GM19328 (cell line): Measurements from ENCODE around the gene IRF5.
"Not testable (repeated sequence)": the region's sequence is repeated elsewhere in the genome, so short reads cannot be mapped to it uniquely, and the experiment has no call there.

Experiments used
- ATAC-seq: cut with Tn5 transposase; IDR thresholded peaks from one replicate; pipeline ENCODE4 v1.9.1; 2021; ENCODE audit warnings: mild to moderate bottlenecking, moderate library complexity; ENCODE audit not compliant: unreplicated experiment

The IRF5 gene

DNA sequence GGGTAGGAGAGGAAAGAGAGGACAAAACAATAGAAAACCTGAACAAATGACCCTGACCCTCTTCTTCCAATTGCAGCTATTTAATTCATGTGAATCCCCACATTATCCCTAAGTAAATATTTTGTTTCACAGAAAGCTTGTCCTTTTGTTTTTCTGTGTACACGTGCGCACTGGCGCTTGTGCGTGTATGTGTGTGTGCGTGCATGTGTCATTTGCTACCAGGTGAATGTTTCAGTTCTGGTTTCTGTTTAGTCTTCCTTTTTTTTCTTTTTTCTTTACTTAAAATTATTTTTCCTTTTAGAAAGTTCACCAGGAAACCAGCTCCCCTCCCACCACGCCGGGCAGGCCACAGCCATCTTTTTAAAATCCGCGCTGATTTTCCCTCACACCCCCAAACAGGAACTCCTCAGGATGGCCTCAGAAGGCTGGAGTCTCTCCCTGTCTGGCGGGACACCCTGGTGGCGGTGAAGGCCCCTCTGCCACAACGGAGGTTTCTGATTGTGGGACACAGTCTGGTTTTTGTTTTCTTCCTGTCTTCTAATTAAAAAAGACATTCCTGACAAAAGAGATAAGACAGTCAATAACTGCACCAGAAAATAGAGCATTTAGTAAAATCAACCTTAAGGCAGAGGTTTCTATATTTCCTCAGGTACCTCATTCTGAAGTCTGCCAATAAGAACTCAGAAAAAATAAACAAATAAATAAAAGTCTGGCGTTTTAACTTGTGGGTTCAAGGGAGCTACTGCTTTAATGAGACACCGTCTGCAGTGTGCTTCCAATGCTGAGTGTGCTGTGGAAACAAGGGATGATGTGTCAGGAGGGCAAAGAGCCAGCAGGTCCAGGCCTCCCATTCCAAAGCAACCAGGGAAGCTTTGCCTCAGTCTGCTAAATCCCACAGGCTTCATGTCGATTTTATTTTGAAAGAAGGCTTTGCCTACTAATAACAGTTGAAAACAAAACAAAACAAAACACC lies 17.4 kb downstream of the IRF5 start:
- peak; percentile 58 for ATAC-seq

DNA sequence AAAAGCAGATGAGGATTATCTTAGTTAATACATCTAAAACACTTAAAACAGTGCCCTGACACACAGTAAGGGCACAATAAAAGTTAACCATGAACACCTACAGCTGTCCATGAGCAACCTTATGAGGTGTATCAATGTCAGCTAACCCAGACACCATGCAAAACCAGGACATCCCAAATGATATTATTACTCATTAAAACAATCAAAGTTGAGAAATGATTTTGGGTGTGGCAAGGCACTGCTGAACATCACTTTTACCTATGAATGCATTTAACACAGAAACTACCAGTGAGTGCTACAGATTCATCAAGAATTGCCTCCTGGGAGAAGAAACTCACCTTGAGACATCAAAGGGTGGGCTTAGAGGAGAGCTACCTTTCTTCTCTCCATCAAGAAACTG lies 18.3 kb downstream of the IRF5 start:
- ATAC-seq: no peak

DNA sequence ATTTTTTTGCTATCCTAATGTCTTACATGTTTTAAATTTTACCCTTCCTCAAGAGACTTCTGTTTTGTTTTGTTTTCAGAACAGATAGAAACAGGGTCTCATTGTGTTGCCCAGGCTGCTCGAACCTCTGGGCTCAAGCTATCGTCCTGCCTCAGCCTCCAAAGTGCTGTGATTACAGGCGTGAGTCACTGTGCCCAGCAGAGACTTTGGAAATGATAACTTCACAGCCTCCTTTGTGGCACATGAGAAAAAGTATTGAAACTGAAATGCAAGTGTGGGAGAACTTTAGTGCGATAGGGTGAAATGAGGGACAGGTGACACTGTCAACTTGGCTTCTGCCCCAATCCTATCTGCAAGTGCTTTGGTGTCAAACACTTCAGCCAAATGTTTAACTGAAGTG lies 21.6 kb downstream of the IRF5 start:
- no peak for ATAC-seq

- ATAC-seq: no peak
Measured at GRCh38 chr7:128961030-128961659, 23.4 kb downstream of the IRF5 start.

- ATAC-seq: peak; percentile 21
Measured at GRCh38 chr7:128962899-128963298, 25.2 kb downstream of the IRF5 start.

DNA sequence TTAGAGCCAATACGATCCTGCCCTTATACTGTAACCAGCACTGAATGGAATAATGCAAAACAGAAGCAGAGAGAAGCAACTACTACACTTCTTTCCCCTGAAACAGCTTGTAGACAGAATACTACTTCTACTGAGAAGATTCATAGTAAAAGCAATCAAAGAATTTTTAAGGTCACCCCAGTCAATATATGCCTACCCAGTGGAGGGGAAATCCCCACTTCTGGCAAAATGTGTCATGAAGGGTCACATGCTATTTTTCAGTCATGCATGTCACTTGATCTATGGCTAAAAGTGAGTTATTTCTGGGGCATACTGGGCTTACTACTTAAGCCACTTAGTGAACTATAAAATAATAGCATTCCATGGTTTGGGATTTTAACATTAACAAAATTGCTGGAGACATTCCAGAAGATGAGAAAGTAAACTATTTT lies 25.6 kb downstream of the IRF5 start:
- ATAC-seq: peak; percentile 72

DNA sequence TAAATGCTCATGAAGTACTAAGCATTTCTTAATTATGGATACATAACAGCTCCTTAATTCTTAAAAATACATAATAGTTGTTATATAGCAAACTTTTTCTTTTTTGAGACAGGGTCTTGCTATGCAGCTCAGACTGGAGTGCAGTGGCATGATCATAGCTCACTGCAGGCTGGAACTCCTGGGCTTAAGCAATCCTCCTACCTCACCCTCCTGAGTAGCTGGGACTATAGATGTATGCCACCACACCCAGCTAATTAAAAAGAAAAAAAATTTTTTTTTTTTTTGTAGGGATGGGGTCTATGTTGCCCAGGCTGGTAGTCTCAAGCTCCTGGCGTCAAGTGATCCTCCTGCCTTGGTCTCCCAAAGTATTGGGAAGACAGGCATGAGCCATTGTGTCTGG lies 30.9 kb downstream of the IRF5 start:
- no peak for ATAC-seq

DNA sequence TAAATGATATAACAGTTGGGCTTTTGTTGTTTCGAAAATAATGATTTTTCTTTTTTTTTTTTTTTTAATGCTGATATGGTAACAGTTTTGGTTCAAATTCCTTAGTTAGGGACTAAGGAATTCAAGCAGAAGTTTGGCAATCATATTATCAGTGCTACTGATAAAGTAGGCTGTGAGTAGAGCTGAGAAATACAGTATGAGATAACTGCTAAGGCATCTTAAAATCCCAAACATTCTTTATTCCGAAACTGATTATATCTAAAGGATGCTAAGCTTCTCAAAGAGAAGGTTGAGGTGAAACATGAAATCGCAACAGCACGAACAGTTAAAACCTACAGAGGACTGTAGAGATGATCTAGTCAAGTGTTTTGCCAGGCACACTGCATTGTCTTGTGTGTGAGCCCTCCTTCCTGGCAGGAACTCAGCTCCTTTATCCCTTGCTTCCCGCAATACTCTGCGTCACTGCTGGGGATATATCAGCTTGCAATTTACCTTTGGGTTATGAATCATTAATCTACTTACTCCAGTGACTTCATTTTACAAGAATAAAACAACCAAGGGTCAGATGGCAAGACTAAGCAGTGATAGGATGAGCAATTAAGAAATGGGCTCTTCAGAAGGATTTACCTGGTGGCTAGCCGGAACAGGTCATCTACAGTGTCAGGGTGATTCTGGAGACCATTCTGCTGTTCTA lies 36.7 kb downstream of the IRF5 start:
- ATAC-seq: no peak

- ATAC-seq: no peak
Measured at GRCh38 chr7:128982105-128982504, 44.4 kb downstream of the IRF5 start.

DNA sequence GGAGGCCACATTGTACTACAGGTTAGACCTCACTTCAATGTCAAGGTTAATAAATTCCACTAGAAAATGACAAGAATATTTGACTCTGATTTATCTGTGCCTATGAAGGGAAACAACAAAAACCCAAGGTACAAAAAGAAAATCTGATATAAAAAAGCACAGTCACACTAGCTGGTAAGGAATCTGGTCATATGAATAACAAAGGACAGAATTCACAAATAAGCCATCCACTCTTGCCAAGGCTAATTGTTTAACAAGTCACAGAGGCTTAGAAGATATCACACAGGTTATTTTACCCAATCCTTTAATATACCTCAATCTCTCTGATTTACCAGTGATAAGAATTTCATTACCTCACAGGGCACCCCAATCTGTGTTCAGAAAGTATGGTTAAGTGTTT lies 47.9 kb downstream of the IRF5 start:
- ATAC-seq: no peak

GRCh38 chr7:128986609-128987008 lies 48.9 kb downstream of the IRF5 start:
- ATAC-seq: no peak

DNA sequence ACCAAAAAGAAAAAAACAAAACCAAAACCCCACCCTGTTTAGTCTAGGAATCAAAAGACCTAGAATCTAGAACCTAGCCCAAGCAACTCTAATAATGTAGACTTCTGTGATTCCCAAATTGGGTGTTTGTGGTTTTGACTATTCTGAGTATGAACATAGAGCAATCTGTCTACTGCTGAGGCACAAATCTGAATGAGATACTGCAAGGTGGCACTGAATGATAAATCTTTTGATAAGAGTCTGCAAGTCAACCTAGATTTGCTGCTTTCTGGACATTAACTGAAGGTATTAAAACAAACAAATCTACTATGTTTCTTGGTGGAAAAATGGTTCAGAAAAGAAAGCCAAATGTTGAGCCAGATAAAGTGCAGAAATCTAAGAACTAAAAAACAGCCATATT lies 50.6 kb downstream of the IRF5 start:
- ATAC-seq: no peak

GRCh38 chr7:128989961-128990360 lies 52.2 kb downstream of the IRF5 start:
- no peak for ATAC-seq

DNA sequence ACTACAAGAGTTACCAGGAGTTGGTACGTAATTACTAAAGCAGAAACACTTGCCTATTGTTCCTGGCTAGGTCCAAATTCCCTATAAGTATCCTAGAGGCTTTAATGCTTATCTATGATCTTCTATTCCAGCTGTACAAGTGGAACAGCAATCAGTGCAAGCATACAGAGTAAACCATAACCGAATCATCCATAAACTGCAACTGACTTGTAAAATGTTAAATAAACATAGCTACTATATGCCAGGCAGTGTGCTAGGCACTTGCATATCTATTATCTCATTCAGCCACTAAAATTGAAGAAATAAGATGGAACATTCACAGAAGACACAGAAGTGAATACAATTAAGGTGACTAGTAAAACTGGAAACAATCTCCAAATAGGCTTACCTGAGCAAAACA lies 55.7 kb downstream of the IRF5 start:
- ATAC-seq: no peak

- ATAC-seq: not testable (repeated sequence)
Measured at GRCh38 chr7:128994560-128994959, 56.8 kb downstream of the IRF5 start.

DNA sequence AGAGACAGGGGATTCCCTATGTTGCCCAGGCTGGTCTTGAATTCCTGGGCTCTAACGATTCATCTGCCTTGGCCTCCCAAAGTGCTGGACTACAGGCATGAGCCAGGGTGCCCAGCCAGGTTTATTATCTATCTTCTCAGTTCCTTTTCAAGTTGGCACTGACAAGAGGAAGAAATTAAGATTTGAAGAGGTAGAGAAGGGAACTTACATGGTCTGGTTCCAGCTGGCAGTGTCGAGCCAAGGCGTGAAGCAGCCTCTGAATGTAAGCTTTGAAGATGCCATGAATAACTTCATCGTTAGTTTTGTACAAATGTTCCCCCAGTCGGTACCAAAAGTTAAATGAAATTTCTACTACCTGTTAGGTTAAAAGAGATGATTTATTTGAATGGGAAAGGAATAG lies 59.5 kb downstream of the IRF5 start:
- ATAC-seq: no peak
